HL-60 (cell line): ENCODE data around the gene TMEM126B.

ENCODE experiments used
- DNase-seq, 2 experiments: peaks; one replicate each; pipeline ENCODE4 v3.0.0-alpha.2; 2010 to 2020; ENCODE audit warnings: low read depth in 1 of 2, low spot score in 1 of 2
- H3K27ac ChIP-seq: fragments of 250-450 bp; sonication (Bioruptor Pico); replicated peaks from 2 replicates; pipeline ENCODE4 v1.5.1; 2020; ENCODE audit warnings: mild to moderate bottlenecking, moderate library complexity
- H3K27me3 ChIP-seq: fragments of 250-450 bp; sonication (Bioruptor Pico); 2 replicates; pipeline ENCODE4 v1.5.1; 2021; ENCODE audit warnings: mild to moderate bottlenecking, moderate library complexity; ENCODE audit not compliant: insufficient read depth, poor library complexity, severe bottlenecking
- H3K4me3 ChIP-seq: replicated peaks from 2 replicates; pipeline ENCODE4 v1.5.1; 2011; ENCODE audit warnings: mild to moderate bottlenecking, control low read depth, low read length; ENCODE audit not compliant: insufficient read depth
- GABPA ChIP-seq: IDR thresholded peaks from 2 replicates; pipeline ENCODE4 v1.6.1; 2012; ENCODE audit warnings: low read depth
- POLR2AphosphoS5 ChIP-seq: IDR thresholded peaks from 2 replicates; pipeline ENCODE4 v1.6.1; 2012; ENCODE audit warnings: low read depth
- SPI1 ChIP-seq: IDR thresholded peaks from 2 replicates; pipeline ENCODE4 v1.6.1; 2012; ENCODE audit warnings: low read depth, mild to moderate bottlenecking, borderline replicate concordance
- TF ChIP-seq, protein P1 (sequence below): IDR thresholded peaks from 2 replicates; pipeline ENCODE4 v1.6.1; 2012; ENCODE audit warnings: low read depth; ENCODE audit not compliant: insufficient replicate concordance
- TF ChIP-seq, protein P2 (sequence below): IDR thresholded peaks from one replicate; pipeline ENCODE4 v1.5.1; 2011; ENCODE audit warnings: low read length, control low read depth, inconsistent platforms; ENCODE audit not compliant: insufficient read depth

Gene TMEM126B

DNA sequence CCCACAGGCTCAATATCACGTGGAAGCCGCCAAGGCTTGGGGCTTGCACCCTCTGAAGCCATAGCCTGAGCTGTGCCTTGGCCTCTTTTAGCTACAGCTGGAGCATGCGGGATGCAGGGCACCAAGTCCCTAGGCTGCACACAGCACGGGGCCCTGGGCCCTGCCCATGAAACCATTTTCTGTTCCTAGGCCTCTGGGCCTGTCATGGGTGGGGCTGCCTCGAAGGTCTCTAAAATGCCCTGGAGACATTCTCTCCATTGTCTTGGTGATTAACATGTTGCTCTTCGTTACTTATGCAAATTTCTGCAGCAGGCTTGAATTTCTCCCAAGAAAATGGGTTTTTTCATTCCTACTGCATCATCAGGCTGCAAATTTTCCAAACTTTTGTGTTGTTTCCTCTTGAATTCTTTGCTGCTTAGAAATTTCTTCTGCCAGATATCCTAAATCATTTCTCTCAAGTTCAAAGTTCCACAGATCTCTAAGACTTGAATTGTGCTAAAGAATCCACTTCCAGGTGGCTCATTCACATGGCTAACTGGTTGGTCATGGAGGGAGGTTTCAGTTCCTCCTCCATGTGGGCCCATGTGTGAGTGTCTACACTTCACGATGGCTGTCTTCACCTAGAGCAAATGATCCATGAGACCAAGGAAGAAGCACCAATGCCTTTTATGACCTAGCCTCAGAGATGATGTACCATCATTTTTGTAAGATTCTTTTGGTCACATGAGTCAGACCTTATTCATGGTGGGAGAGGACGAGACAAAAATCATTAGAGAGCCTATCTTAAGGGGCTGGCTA is 43.9 kb downstream of the TMEM126B start:
- H3K27ac ChIP-seq = no peak overlapping the region
- no peaks in the 10 kb centered on the region for H3K27me3 ChIP-seq
- no peak for DNase-seq
- no peak overlapping the region for H3K4me3 ChIP-seq
- TF ChIP-seq SPI1 (no peak), POLR2AphosphoS5 (no peak), GABPA (no peak)
- TF ChIP-seq, protein P1, sequence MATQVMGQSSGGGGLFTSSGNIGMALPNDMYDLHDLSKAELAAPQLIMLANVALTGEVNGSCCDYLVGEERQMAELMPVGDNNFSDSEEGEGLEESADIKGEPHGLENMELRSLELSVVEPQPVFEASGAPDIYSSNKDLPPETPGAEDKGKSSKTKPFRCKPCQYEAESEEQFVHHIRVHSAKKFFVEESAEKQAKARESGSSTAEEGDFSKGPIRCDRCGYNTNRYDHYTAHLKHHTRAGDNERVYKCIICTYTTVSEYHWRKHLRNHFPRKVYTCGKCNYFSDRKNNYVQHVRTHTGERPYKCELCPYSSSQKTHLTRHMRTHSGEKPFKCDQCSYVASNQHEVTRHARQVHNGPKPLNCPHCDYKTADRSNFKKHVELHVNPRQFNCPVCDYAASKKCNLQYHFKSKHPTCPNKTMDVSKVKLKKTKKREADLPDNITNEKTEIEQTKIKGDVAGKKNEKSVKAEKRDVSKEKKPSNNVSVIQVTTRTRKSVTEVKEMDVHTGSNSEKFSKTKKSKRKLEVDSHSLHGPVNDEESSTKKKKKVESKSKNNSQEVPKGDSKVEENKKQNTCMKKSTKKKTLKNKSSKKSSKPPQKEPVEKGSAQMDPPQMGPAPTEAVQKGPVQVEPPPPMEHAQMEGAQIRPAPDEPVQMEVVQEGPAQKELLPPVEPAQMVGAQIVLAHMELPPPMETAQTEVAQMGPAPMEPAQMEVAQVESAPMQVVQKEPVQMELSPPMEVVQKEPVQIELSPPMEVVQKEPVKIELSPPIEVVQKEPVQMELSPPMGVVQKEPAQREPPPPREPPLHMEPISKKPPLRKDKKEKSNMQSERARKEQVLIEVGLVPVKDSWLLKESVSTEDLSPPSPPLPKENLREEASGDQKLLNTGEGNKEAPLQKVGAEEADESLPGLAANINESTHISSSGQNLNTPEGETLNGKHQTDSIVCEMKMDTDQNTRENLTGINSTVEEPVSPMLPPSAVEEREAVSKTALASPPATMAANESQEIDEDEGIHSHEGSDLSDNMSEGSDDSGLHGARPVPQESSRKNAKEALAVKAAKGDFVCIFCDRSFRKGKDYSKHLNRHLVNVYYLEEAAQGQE = no peak
- TF ChIP-seq, protein P2, sequence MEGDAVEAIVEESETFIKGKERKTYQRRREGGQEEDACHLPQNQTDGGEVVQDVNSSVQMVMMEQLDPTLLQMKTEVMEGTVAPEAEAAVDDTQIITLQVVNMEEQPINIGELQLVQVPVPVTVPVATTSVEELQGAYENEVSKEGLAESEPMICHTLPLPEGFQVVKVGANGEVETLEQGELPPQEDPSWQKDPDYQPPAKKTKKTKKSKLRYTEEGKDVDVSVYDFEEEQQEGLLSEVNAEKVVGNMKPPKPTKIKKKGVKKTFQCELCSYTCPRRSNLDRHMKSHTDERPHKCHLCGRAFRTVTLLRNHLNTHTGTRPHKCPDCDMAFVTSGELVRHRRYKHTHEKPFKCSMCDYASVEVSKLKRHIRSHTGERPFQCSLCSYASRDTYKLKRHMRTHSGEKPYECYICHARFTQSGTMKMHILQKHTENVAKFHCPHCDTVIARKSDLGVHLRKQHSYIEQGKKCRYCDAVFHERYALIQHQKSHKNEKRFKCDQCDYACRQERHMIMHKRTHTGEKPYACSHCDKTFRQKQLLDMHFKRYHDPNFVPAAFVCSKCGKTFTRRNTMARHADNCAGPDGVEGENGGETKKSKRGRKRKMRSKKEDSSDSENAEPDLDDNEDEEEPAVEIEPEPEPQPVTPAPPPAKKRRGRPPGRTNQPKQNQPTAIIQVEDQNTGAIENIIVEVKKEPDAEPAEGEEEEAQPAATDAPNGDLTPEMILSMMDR = no peak

DNA sequence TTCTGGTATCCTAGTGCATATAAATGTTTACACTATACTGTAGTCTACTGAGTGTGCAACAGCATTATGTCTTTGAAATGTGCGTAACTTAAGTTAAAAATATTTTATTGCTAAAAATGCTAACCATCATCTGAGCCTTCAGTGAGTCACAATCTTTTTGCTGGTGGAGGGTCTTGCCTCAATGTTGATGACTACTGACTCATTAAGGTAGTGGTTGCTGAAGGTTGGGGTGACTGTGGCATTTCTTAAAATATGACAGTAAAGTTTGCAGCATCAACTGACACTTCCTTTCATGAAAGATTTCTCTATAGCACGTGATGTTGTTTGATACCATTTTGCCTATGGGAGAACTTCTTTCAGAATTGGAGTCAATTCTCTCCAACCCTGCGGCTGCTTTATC is 45.0 kb downstream of the TMEM126B start:
- DNase-seq = no peak
- H3K4me3 ChIP-seq = no peak overlapping the region
- no peak overlapping the region for H3K27ac ChIP-seq
- TF ChIP-seq, protein P2 = no peak
- TF ChIP-seq POLR2AphosphoS5 (no peak), GABPA (no peak), SPI1 (no peak)
- TF ChIP-seq, protein P1 = no peak
- H3K27me3 ChIP-seq = no peaks in the 10 kb centered on the region

GRCh38 chr11:85679576-85679975 is 51.2 kb downstream of the TMEM126B start:
- no peak overlapping the region for H3K4me3 ChIP-seq
- no peak for TF ChIP-seq SPI1
- TF ChIP-seq, protein P1 = no peak
- no peak overlapping the region for H3K27ac ChIP-seq
- H3K27me3 ChIP-seq = no peaks in the 10 kb centered on the region
- no peak for DNase-seq
